GM21723 (cell line): ENCODE results near the gene CSNK2A1.
"Not testable (repeated sequence)": the region's sequence is repeated elsewhere in the genome, so short reads cannot be mapped to it uniquely, and the experiment has no call there.

Experiments
- ATAC-seq: cut with Tn5 transposase; IDR thresholded peaks from one replicate; pipeline ENCODE4 v1.9.1; 2021; ENCODE audit warnings: mild to moderate bottlenecking, moderate library complexity; ENCODE audit not compliant: unreplicated experiment

CSNK2A1 gene

GRCh38 chr20:543369-544152 is at the start of gene CSNK2A1:
CSNK2A1 (minus strand) TSS chr20:543790; CDS start chr20:508551, 35,239 bp downstream.
- ATAC-seq: peak; percentile 95

- no peak for ATAC-seq
These were observed 48.9 kb upstream of the CSNK2A1 start for GRCh38 chr20:592506-592905.

GRCh38 chr20:591941-592340 is 48.4 kb upstream of the CSNK2A1 start:
- no peak for ATAC-seq

GRCh38 chr20:588932-589672 is 45.5 kb upstream of the CSNK2A1 start:
- ATAC-seq: peak; percentile 77

- no peak for ATAC-seq
These were observed 44.9 kb upstream of the CSNK2A1 start for GRCh38 chr20:588476-588875.

GRCh38 chr20:584971-585301 is 41.3 kb upstream of the CSNK2A1 start:
- no peak for ATAC-seq

GRCh38 chr20:584161-584970 is 40.8 kb upstream of the CSNK2A1 start:
- no peak for ATAC-seq

GRCh38 chr20:582204-582603 is 38.6 kb upstream of the CSNK2A1 start:
- no peak for ATAC-seq

- ATAC-seq: not testable (repeated sequence)
These were observed 35.5 kb upstream of the CSNK2A1 start for GRCh38 chr20:578940-579690.

GRCh38 chr20:577167-577791 is 33.7 kb upstream of the CSNK2A1 start:
- ATAC-seq: no peak

- ATAC-seq: no peak
These were observed 32.6 kb upstream of the CSNK2A1 start for GRCh38 chr20:576156-576555.

- no peak for ATAC-seq
These were observed 31.6 kb upstream of the CSNK2A1 start for GRCh38 chr20:575230-575629.

GRCh38 chr20:574297-574942 is 30.8 kb upstream of the CSNK2A1 start:
- no peak for ATAC-seq

- ATAC-seq: no peak
These were observed 30.1 kb upstream of the CSNK2A1 start for GRCh38 chr20:573414-574296.

GRCh38 chr20:572727-573126 is 29.1 kb upstream of the CSNK2A1 start:
- ATAC-seq: no peak

GRCh38 chr20:571754-572441 is 28.3 kb upstream of the CSNK2A1 start:
- no peak for ATAC-seq

- ATAC-seq: no peak
These were observed 25.3 kb upstream of the CSNK2A1 start for GRCh38 chr20:568673-569415.
